GDM1 (cell line): ENCODE measurements around the gene DCLK1.

Experiments used
- DNase-seq: peaks from one replicate; lab custom pipeline; 2025; lab: John Stamatoyannopoulos, UW

DCLK1 gene

DNA sequence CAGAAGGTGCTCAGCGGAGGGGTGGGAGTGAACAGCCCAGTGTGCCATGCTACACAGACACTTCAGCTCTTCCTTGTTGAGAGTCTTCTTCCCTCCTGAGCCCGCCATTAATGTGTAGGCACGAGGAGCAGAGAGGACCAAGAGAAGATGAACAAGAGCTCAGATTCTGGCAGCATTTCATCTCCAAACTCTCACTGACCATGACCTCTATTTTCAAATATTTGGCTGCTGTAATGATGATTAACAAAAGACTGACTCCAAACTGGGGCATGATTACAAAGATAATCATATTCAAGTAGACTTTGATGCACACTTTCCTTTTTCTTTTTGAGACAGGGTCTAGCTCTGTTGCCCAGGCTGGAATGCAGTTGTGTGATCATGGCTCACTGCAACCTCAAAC, 236.5 kb downstream of the DCLK1 start:
- no peak for DNase-seq

DNA sequence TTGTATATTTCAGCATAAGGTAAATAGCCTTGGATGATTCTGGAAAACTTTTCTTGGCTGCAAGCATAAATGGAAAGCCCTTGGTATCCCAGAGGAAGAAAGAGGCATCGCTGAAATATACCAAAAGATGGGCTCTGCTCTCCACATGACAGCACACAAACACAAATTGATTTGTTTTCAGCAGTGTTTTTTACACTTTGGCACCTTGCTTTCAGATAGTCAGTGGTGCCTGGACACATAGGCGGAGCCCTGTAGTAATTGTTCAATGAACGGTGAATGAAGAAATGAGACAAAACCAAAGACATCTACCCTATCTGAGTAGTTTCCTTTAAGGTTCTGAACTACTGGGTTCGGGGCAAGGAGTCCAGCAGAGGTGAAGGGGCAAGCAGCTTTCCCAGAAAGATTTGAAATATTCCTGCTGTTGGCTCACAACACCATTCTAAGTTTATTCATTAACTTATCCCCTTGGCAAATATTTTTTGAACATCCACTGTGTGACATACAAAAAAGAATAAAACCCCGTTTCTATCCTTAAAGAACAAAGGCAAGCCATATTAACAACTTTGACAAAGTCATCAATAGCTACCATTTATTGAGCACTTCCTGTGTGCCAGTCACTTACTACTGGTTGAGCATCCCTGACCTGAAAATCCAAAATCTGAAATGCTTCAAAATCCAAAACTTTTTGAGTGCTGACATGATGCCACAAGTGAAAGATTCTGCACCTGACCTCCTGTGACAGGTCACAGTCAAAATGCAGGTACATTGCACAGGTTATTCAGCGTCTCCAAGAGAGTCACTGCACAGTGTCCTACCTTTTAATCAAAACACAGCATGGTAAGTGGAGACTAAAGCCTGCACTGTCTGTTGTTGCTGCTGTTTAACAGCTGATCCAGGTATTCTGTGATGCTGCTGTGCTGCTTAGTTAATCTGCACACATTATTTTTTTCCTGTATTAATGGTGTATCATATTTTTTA, 238.1 kb downstream of the DCLK1 start:
- DNase-seq = no peak

DNA sequence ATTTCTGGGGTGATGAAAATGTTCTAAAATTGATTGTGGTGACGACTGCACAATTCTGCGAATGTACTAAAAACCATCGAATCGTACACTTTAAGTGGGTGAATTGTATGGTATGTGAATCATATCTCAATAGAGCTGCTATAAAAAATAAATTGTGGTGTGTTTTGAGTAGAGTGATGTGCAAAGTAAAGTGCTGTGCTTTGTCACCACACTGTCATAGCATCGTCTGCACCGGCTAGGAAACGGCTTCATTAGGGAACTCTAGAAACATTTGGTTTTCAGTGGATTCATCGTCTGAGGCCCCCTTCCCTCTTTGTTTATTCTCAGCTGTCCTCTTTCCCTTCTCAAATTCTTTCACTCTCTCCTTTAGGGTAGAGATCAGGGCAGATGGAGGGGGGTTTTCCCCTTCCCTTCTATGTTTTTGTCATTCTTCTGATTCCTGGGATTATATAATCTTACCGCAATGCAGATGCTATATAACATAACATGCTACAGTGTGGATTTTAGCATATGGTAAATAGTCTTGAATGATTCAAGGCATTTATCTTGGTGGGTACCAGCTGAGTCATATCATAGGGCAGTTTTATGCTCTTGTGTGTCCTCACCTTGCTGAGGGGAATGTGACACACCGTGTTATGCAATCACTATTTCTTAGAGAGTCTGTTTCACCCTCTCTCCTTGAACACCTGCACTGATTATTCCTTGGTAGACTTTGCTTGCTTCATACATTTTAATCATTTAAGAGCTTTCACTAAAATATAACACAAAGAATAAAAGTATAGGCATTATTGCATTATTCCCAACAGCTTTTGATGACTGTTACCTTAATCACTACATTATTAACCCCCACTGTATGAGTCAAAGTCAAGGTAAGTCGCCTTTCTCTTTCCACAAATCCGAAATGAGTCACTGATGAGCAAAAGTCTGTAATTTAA, 239.4 kb downstream of the DCLK1 start:
- no peak for DNase-seq

DNA sequence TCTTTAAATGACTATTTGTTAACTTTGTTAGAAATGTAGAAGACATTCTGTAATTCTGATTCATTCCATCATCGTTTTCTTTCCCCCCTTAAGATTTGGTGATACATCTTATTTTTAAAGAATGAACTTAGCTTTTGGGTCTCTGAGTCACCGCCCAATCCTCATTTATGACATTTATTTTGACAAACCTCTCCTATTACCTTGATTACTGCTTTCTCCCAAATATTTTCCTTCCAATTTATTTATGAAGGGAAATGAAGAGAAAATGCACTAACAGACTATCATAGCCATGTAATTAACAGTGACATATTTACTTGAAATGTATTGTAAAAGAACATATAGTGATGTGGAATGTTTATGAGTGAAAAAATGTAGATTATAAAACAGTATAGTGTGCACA, 241.6 kb downstream of the DCLK1 start:
- no peak for DNase-seq

DNA sequence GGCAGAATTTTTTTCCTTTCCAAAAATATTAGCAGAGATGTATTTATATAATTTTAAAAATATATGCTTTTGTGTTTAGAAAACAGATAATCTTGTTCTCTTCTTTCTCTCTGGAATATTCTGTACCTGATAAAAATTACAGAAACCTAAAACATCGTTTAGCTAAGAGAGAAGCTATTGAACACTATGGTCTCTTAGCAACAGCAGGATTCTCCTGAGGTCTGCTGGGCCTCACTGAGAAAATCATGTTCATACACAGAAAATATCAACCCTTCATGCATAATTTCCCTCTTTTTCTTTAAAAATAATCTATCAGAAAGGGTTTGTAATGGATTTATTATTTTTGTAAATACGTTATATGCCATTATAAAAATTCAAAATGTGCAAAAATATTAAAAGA, 242.2 kb downstream of the DCLK1 start:
- no peak for DNase-seq

DNA sequence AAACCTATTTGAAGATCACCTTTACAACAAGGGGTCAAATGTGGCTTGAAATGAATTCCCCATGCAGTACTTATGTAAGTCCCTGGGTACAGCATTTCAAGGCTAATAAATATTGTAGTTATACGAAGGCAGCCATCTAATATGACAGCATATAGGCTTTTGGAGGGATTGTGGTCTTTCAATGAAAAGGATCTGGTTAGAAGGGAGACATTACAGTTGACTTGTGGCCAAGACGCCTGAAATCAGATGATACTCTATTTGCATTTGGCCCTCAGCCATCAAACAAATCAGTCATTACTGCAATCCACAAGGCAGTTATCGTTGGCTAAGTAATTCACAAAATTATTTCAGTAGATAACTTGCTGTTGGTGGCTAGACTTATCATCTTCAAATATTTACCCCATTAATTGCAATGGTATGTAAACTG, 242.7 kb downstream of the DCLK1 start:
- DNase-seq = no peak

DNA sequence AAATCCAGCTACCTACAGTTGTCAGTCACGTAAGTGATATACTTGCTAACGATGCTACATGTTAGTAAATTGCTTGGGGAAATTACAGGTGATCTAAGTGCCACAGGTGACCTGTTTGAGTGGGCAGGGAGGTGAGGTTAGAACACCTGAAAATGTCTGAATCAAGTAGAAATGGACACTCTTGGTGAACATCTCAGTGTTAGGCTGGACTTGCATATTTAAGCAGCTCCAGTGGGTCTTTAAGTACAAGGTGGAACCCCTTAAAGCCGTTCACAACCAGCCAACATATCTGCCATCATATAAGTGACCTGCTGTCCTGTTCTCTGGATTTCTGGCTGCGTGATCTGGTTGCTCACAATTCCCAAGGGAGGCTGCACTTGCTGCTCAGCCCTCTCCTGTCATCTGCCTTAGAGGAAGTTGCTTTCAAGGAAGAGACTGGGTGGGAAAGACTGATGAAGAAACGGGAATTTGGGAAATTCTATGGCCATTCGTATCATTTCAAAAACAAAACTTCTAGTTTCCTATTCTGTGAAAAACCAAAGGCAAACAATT, 244.0 kb downstream of the DCLK1 start:
- DNase-seq = no peak

DNA sequence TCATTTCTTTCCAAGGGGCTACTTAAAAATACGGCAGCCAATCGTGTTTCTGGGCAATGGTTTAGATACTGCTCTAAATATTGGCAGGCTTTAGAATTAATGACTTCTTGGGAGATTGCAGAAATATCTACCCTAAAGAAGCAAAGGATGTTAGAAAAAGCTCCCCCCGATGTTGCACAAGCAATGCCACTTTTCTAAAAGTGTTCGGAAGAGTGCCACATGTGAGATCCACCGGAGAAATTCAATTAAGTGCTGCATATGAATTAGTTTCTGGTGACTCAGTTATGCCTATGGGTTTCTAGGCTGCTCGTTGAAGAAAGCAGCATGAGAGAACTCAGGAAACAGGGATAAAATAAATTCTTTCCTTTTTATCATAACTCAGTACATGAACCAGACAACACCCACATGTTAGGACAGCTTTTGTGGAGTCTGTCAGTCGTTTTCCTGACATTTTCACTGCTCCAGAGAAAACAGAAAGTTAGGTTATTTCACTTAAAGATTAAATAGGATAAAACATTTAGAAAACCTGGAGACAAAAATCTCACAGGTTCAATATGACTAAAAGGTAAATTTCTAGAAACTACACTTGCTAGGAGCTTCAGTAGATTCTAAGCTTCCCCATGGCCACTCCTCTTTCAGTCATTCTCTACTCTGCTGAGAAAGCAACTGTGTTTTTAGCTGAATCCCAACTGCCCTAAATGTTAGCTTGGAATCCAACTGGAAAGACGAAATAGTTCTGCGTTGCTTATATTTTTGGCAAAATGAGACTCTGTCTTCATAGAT, 244.7 kb downstream of the DCLK1 start:
- no peak for DNase-seq

DNA sequence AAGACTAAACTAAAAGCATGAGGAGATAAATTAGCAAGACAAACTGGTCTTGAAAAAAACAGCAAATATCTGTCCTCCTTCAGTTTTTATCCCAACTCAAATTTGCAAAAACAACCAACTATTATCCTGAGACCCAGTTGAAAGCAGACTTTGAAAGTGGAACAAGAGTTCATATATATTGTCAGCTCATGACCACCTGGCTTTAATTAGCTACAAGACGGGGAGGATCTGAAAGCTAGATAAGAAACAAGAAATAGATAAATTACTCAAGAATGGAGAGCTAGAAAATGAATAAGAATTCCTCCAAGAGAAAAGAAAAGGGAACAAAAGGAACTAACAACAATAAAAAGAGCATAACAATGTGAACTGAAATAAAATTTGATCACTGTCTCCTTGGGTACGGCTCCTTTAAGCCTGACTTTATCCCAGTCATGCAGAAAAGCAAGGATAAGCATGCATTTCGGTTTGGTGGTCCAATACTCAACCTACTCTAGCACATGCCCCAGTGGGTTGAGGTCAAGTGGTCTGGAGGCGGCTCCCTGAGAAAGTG, 246.9 kb downstream of the DCLK1 start:
- DNase-seq = no peak

DNA sequence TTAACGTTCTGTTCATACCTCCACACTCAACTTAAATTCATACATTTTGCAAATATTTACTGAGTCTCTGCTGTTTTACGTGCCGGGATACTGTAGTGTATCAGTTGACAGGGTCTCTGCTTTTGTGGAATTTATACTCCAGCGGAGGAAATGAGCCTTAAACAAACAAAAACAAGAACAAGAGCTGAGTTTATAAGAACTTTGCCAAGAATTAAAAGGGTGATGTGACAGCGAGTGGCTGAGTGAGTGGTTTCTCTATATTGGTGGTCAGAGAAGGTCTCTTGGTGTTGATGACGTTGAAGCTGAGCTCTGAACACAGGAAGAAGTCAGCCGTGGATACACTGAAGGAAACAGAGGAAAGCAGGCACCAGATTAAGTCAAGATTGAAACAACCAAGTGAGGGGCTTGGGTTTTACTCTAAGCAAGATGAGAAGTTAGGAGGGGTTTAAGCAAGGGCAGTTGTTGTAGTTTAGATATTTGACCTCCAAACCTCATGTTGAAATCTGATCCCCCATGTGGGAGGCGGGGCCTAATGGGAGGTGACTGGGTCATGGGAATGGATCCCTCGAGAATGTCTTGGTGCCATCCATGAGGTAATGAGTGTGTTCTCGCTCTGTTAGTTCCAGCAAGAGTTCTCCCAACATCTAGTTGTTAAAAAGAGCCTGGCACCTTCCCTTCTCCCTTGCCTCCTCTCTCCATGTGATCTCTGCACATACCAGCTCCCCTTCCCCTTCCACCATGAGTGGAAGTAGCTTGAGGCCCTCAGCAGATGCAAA, 248.3 kb downstream of the DCLK1 start:
- DNase-seq = no peak

DNA sequence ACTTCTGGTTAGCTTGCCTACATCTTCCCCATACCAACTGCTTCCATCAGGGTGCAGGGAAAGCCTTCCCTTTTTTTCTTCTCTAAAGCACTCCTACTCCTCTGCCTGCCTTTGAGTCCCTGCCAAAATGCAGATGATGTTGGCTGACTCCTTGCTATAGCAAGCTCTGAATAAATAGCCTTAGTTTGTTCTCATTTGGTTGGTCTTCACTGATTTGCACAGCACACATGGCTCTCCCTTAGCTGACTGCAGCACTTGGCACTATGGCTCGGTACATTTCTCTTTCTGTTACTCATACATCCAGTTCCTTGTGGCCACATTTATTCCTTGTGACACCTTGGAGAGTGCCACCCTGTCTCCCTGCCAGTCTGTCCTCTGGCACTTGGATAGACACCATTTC, 249.8 kb downstream of the DCLK1 start:
- DNase-seq = no peak

DNA sequence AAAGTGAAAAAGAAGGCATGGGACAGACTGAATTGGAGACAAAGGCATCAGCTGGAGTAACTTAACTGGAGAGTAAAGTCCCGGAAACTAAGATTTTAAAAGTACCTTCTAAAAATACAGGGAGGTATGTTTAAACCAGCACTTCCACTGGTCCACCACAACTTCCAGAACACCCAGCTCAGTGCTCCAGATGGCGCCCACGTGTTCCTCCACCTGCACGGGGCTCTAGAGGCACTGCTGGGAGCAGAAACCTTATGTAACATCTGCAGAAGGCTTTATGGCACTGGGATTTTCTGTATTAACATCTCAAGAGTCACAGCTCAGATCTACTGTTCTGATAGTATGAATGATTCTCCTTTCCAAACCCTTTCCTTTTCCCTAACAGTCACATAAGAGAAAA, 252.1 kb downstream of the DCLK1 start:
- no peak for DNase-seq

DNA sequence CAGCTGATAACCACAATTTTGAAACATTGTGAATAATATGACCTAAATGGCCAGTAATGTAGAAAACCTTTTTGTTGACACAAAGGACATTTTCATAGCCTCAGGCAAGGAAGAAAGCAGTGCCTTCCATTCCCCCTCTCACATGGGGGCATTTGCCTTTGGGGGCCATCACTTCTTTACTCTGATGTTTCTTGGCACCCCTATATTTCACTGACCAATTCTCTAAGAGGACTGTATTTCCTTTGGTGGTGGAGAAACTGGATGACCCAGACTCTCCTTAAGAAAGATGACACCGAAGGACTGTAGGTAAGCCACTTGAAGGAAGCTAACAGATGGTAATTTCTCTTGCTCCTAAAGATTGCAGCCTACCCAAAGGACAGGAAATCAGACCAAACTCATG, 254.6 kb downstream of the DCLK1 start:
- DNase-seq = no peak

DNA sequence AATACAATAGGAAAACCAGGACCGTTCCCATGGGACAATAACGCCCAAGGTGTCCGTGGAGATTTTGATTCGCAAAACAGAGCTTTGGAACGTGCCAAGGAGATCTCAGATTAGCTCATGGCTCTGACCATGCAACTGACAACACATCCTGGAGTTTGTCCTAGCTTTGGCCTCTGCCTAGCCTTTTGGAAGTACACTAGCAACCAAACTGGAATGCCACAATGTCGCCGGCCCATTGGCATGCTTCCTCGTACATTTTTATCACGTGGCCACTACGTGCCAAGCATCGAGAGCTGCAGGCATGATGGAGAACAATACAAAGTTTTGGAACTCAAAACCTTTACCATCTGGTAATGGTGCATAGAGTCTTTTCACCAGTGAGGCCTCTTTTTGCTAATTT, 256.5 kb downstream of the DCLK1 start:
- DNase-seq = no peak

DNA sequence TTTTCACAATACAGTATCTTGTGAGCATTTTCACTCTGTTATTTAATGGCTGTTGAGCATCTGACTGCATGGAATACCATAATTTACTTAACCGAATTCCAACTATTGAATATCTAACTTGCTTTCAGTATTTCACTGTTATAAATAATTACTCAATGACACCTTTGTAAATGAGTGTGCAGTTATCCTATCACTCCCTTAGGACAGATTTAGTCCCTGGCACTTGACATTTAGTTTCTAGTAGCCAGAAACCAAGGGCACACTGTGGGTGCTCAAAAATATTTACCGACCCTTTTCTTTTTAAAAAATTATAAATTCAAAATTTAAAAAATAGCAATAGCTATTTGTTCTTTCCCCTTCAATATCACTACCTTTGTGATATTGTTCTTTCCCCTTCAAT, 258.8 kb downstream of the DCLK1 start:
- no peak for DNase-seq

DNA sequence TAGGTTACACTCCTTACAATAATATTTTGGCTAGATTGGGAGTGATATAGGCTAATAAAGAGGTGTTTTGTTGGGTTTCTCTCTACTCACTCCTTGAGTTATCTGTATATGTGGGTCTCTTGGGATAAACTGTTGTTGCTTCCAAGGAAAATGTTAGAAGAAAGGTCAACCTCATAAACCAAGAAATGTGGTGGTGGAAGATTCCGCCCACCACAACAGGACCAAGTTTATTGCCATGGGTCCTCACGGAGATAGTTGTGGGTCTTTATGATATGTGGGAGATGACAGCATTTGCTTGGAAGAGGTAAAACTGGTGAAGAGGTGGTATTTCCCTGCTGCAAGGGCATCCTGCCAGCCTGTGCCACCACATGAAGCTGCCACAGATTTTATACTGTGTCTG, 259.6 kb downstream of the DCLK1 start:
- no peak for DNase-seq

DNA sequence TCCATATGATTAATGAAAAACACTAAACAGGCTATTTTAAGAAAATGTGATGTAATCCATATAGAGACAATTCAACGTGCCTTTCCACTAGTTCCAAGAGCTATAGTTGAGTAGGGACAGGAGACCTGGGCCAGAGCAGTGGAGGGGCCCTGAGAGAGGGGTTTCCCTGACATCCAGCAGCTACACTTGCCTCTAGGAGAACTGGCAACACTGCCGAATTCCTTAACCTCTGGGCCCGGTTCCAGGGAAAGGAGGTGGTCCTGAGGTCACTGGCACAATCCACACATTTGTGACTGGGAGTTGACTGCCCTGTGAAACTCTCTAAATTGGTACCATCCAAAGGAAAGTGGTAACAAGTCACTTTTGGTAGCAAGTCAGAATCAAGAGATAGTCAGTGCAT, 264.4 kb downstream of the DCLK1 start:
- no peak for DNase-seq

DNA sequence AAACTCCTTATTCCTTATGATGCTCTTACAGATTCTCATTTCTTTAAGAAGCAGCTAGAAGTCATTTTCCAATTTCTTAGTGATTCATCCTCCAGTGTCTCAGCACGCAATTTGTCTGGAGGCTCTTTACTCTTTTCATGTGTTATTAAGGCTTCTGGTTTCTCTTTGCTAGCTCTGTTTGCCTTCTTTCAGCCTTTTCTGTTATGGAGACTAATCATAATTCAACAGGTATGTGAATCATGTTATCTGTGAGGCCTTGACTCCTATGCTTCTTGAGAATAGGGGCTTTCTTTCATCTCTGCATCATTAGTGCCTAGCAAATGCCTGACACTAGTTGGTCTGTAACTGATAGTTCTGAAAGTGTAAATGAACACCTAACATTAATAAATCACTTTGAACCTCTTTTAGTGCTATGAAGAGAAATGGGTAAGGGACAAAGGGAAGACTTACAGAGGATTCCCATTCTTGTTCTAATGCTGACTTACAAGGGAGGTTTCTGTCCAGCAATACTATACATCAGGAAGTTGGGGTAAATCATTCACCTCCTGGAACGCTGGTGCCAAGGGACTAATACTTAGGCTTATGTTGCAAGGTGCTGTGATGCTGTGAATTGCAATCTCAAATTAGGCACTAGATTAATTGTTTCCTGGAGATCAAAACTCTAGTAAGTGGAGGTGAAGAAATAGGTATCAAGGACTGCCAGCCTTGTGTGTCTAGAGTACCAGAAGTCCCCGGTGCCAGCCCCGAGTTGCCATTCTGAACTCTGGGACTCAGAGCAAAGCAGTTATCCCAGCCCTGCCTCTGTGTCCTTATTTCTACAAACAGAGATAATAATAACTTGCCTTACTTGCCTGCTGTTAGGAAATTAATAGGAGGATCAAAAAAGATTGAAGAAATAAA, 265.6 kb downstream of the DCLK1 start:
- no peak for DNase-seq

DNA sequence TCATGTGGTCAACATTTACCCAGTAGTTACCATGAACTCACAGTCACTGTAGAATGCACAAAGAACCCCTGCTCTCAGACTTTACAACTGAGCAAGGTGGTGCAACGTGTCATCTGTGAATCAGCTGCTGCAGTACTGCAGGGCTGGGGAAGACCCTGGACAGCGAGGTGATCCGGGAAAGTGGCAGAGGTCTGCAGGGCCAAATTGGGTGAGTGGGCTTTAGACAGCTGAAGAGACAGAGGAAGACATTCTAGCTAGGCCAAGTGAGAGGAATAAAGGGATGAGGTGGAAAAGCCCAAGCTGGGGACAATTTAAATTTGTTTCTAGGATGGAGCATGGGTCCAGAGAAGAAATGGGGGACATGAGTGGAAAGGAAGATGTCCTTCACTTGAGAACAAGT, 270.5 kb downstream of the DCLK1 start:
- no peak for DNase-seq

DNA sequence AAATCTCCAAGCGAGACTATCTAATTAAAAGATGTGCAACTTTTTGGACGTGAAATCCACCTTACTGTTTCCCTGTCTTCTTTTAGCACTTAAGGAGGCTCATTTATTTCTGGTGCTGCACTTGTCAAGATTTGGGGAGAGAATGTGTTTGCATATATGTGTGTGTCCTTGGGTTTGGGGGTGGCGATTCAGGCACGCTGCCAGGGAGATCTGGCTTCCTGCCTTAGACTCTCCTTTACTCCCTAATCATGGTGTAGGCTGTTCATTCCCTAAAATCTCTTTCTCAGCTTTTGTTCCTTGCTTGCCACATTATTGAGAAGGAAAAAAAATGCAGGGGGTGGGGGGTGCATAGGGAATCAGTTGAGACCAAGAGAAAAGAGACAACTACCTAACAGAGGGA, 271.2 kb downstream of the DCLK1 start:
- no peak for DNase-seq
